GM10847 (cell line): ENCODE measurements around the gene SHOC1.

Experiments used
- POLR2A ChIP-seq: IDR thresholded peaks from 2 replicates; pipeline ENCODE4 v1.6.1; 2011; ENCODE audit not compliant: insufficient read length; ENCODE audit errors: extremely low read depth

SHOC1 gene

GRCh38 chr9:111810908-111811307, 16.2 kb upstream of the SHOC1 start:
- TF ChIP-seq POLR2A, result no peak

- TF ChIP-seq POLR2A, result no peak
These were observed 12.5 kb upstream of the SHOC1 start for GRCh38 chr9:111807197-111807596.

- TF ChIP-seq POLR2A, result no peak
These were observed 11.5 kb upstream of the SHOC1 start for GRCh38 chr9:111806259-111806658.

GRCh38 chr9:111805830-111806241, 11.1 kb upstream of the SHOC1 start:
- TF ChIP-seq POLR2A, result no peak

GRCh38 chr9:111805262-111805661, 10.5 kb upstream of the SHOC1 start:
- no peak for TF ChIP-seq POLR2A

GRCh38 chr9:111804636-111805035, 9.9 kb upstream of the SHOC1 start:
- TF ChIP-seq POLR2A, result no peak

GRCh38 chr9:111803924-111804323, 9.2 kb upstream of the SHOC1 start:
- TF ChIP-seq POLR2A, result no peak

- no peak for TF ChIP-seq POLR2A
These were observed 5.3 kb upstream of the SHOC1 start for GRCh38 chr9:111799915-111800526.

- TF ChIP-seq POLR2A, result no peak
These were observed 4.8 kb upstream of the SHOC1 start for GRCh38 chr9:111799506-111799905.

GRCh38 chr9:111798786-111799185, 4.0 kb upstream of the SHOC1 start:
- no peak for TF ChIP-seq POLR2A

GRCh38 chr9:111795557-111795839, 761 bp upstream of the SHOC1 start:
- no peak for TF ChIP-seq POLR2A

GRCh38 chr9:111789881-111790280, 4.9 kb downstream of the SHOC1 start:
- no peak for TF ChIP-seq POLR2A

- TF ChIP-seq POLR2A, result no peak
These were observed 10.9 kb downstream of the SHOC1 start for GRCh38 chr9:111783857-111784256.

GRCh38 chr9:111783424-111783823, 11.3 kb downstream of the SHOC1 start:
- TF ChIP-seq POLR2A, result no peak

- no peak for TF ChIP-seq POLR2A
These were observed 28.7 kb downstream of the SHOC1 start for GRCh38 chr9:111766066-111766465.

- no peak for TF ChIP-seq POLR2A
These were observed 32.2 kb downstream of the SHOC1 start for GRCh38 chr9:111762556-111762955.

- TF ChIP-seq POLR2A, result no peak
These were observed 34.7 kb downstream of the SHOC1 start for GRCh38 chr9:111759762-111760639.
